Calu3 (cell line): ENCODE measurements around the gene EBP. TPM values are rescaled to one million over a fixed set of nuclear protein-coding genes. Genes with fewer than 3 reads are reported as not detected.
A peak's percentile ranks its signal among the peaks of the same experiment; 100 is the strongest.

Source experiments
- Bru-seq: library from RNA; stranded (reverse); fragments of 400-500 nt; gene quantifications from one replicate; lab custom pipeline; 2021; lab: Mats Ljungman, UMichigan
- BruChase-seq, 2 experiments: library from RNA; stranded (reverse); fragments of 400-500 nt; gene quantifications; one replicate each; lab custom pipeline; 2021; lab: Mats Ljungman, UMichigan
- BruUV-seq: library from RNA; stranded (reverse); fragments of 400-500 nt; replicated peaks from 2 replicates; lab custom pipeline; 2021; lab: Mats Ljungman, UMichigan
- CTCF ChIA-PET: fragments of 300-600 bp; sonication (Branson Sonifier 250); formaldehyde crosslinking; loops from one replicate; lab custom pipeline; 2022; ENCODE audit warnings: antibody characterized with exemption; lab: Charles Lee
- DNase-seq: peaks from one replicate; pipeline ENCODE4 v3.0.0; 2022
- H3K27ac Mint-ChIP-seq: one replicate; pipeline ENCODE4 v1.8.0; 2022; ENCODE audit warnings: mixed read lengths; ENCODE audit not compliant: unreplicated experiment
- H3K27me3 Mint-ChIP-seq: one replicate; pipeline ENCODE4 v1.8.0; 2022; ENCODE audit warnings: mixed read lengths; ENCODE audit not compliant: unreplicated experiment
- H3K36me3 Mint-ChIP-seq: one replicate; pipeline ENCODE4 v1.8.0; 2022; ENCODE audit warnings: mild to moderate bottlenecking, moderate library complexity, mixed read lengths; ENCODE audit not compliant: insufficient read depth, unreplicated experiment
- H3K4me1 Mint-ChIP-seq: one replicate; pipeline ENCODE4 v1.8.0; 2022; ENCODE audit warnings: mild to moderate bottlenecking, low read depth, mixed read lengths; ENCODE audit not compliant: unreplicated experiment
- H3K4me3 Mint-ChIP-seq: one replicate; pipeline ENCODE4 v1.8.0; 2022; ENCODE audit warnings: mild to moderate bottlenecking, low read depth, moderate library complexity, mixed read lengths; ENCODE audit not compliant: unreplicated experiment
- H3K9me3 Mint-ChIP-seq: one replicate; pipeline ENCODE4 v1.8.0; 2022; ENCODE audit warnings: low read depth, mixed read lengths; ENCODE audit not compliant: unreplicated experiment
- intact Hi-C: fragments of 100-400 bp; cut with micrococcal nuclease; formaldehyde crosslinking; loops from one replicate; pipeline ENCODE4 v1.10.0; 2022; ENCODE audit not compliant: unreplicated experiment
- long read RNA-seq: library from polyadenylated mRNA; stranded (forward); transcript quantifications from one replicate; pipeline ENCODE4 v2.0.0, GENCODE V29; 2022
- total RNA-seq: library from RNA; stranded (reverse); gene quantifications from 2 replicates; pipeline ENCODE4 v1.2.3, GENCODE V29; 2022
- TF ChIP-seq, protein P1 (sequence below): fragments of 200-600 bp; IDR thresholded peaks from one replicate; pipeline ENCODE4 v1.8.0; 2022; ENCODE audit warnings: antibody characterized with exemption; ENCODE audit not compliant: unreplicated experiment

The EBP gene
- 159 and 186 TPM in 2 replicates for total RNA-seq
- Bru-seq, nascent RNA: percentile 75 among the genes with signal in this experiment
- percentile 91 among the genes with signal in this experiment for BruChase-seq, experiment 1, labeled RNA remaining after a 6-hour chase
- BruChase-seq, experiment 2, labeled RNA remaining after a 2-hour chase: percentile 85 among the genes with signal in this experiment
- long read RNA-seq, transcript EBP-205 (5 exons, 1,775 nt): major isoform, 207 of 567 reads
- long read RNA-seq, transcript EBP-206 (5 exons, 796 nt): minor isoform, 11 of 567 reads
- long read RNA-seq, partial matches to known transcripts: 3 of 567 reads
- long read RNA-seq, other reads (novel, unspliced or antisense): 342 of 567 reads

DNA sequence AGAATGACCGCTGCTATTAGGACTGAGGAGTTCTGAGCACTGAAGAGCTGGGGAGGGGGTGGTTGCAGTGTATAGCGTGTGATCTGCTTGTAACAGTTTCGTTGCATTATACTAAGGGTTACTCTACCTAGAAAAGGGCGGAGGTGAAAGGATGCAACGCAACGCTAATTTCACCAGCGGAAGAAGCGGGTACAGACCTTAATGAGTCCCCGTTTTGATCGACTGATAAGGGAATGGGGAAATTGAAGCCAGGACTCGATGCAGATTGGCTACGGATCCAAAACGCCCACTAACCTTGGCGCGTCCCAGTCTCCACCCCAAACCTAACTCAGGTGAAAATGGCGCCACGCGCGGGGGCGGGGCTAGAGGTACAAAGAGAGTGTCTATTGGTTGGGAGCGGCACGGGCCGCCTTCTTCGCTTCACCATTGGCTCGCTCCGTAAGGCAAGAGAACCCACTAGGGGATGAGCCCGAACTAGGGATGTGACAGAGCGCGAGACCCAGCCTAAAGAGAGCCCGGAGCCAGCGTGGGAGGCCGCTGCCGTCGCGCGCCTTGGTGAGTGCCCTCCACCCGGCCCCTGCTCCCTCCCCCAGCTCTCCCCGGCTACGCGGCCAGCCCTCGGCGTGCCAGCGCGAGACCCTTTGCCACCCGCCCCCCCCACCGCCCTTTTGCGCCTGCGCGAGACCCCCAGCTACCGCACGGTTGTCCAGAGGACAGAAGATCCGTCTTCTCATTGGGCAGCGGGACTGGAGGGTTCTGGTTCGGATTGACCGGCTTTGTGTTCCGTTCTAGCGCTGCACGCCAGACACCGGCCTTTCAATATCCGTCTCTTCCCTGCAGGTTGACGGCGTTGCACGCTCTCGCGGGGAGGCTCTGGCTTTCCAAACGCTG is at the start of gene EBP:
Gene EBP, plus strand, starts transcription at position 456 of the 891 bp plus-strand sequence. CDS start 1,964 bp downstream, outside the sequence.
- CTCF ChIA-PET: interaction anchor here (0.6 to 0.8 kb wide), 3 partner anchors 18 to 54 kb away, joined by 3 to 5 read pairs (median 3); partner anchors contain the start of gene TBC1D25
- Mint-ChIP-seq H3K27me3 (no peaks in the 10 kb centered on the region), H3K36me3 (peaks cover 31% of the 10 kb centered on the region), H3K4me1 (peaks cover 12% of the 10 kb centered on the region), H3K9me3 (no peaks in the 10 kb centered on the region), H3K4me3 (peak within 1 kb of the TSS; percentile 78), H3K27ac (peak within 1 kb of the TSS; percentile 83)
- TF ChIP-seq, protein P1, sequence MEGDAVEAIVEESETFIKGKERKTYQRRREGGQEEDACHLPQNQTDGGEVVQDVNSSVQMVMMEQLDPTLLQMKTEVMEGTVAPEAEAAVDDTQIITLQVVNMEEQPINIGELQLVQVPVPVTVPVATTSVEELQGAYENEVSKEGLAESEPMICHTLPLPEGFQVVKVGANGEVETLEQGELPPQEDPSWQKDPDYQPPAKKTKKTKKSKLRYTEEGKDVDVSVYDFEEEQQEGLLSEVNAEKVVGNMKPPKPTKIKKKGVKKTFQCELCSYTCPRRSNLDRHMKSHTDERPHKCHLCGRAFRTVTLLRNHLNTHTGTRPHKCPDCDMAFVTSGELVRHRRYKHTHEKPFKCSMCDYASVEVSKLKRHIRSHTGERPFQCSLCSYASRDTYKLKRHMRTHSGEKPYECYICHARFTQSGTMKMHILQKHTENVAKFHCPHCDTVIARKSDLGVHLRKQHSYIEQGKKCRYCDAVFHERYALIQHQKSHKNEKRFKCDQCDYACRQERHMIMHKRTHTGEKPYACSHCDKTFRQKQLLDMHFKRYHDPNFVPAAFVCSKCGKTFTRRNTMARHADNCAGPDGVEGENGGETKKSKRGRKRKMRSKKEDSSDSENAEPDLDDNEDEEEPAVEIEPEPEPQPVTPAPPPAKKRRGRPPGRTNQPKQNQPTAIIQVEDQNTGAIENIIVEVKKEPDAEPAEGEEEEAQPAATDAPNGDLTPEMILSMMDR: no peak
- DNase-seq: peak; percentile 95
- no TSS peak for BruUV-seq
- intact Hi-C loops: no loop called here

DNA sequence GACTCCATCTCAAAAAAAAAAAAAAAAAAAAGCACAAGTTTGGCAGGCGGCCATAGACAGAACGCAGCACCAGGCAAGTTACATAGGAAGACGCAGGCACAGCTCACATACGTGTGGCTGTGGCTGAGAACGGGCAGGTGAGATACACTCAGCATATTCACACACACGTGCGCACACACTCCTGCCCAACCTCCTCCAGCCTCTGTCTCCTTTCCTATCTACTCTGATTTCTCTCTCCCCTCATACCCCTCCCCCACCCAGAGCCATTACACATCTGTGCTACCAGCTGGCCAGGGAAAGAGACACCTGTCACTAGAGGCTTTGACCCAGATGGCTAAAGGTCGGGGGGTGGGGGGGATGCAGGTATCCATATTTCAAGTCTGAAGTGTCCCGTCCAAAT is 49.4 kb upstream of the EBP start:
- CTCF ChIA-PET: no interaction called here
- peaks cover 9% of the 10 kb centered on the region for H3K4me1 Mint-ChIP-seq
- no peak for DNase-seq
- H3K9me3 Mint-ChIP-seq: no peaks in the 10 kb centered on the region
- TF ChIP-seq, protein P1: no peak
- H3K36me3 Mint-ChIP-seq: peaks cover 23% of the 10 kb centered on the region
- intact Hi-C loops: no loop called here
- peaks cover 32% of the 10 kb centered on the region for H3K27me3 Mint-ChIP-seq
- BruUV-seq: no TSS peak
- H3K4me3 Mint-ChIP-seq: no peak overlapping the region
- no peak overlapping the region for H3K27ac Mint-ChIP-seq

DNA sequence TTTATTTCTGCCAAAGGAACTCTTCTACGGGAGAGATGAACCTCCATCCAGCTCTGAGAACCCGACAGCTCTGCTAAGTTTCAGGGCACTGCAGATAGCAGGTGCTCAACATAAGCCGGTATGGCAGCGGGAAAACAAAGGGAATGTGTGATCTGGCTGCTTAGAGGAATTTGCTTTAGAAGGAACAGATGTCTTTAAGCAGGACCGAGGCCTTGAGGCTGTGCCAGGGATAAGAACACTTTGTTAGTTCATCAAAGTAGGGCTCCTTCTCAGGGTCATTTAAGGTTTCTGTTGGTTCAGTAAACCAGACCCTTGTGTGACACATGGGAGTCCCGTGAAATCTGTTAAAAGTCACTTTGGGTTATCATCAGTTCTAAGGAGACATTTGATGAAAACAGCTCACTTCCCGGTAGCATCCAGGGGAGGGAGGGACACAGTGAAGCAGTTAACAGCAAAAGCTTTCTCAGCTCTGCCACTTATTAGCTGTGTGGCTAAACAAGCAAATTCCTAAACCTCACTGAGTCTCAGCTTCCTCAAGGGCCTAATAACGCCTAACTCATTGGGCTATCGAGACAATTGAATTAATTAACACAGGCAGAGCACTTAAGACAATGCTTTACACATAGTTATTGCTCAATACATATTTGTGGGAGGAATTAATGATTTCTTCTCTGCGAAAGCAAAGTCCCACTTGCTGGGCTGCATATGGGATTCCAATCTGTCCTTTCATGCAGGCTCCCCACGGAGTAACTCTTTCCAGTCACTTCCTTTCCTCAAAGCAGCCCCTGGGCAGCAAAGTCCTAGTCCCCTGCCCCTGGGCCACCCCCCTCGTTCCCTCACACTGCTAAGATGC is 48.5 kb upstream of the EBP start:
- no peaks in the 10 kb centered on the region for H3K9me3 Mint-ChIP-seq
- no TSS peak for BruUV-seq
- CTCF ChIA-PET: interaction anchor here (1.2 kb wide), 1 partner anchor 388 kb away, joined by 3 read pairs; no protein-coding TSS in a partner anchor
- peaks cover 17% of the 10 kb centered on the region for H3K4me1 Mint-ChIP-seq
- TF ChIP-seq, protein P1: no peak
- no peak overlapping the region for H3K4me3 Mint-ChIP-seq
- no peak overlapping the region for H3K27ac Mint-ChIP-seq
- peaks cover 31% of the 10 kb centered on the region for H3K36me3 Mint-ChIP-seq
- peaks cover 24% of the 10 kb centered on the region for H3K27me3 Mint-ChIP-seq
- DNase-seq: no peak
- intact Hi-C loops: no loop called here

DNA sequence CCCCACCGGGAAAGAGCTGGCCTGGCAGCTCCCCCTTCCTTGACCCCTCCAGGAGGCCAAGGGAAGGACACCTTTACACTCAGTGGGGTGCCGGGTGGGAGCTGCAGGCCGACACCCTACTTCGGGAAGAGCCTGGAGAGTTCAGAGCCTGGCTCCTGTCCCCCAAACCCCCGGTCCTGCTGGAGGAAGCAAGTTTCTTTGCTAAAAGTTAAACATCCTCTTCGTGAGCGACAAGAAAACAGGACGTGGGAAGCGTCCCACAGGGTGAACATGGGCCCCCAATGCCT is 48.0 kb upstream of the EBP start:
- CTCF ChIA-PET: interaction anchor here (1.2 to 1.5 kb wide), 3 partner anchors 21 to 388 kb away, joined by 3 to 10 read pairs (median 4); partner anchors contain the start of gene TBC1D25

More for the DNA sequence above, 48.0 kb upstream of the EBP start:
- H3K4me3 Mint-ChIP-seq: no peak overlapping the region
- H3K36me3 Mint-ChIP-seq: peaks cover 36% of the 10 kb centered on the region
- H3K9me3 Mint-ChIP-seq: no peaks in the 10 kb centered on the region
- TF ChIP-seq, protein P1: no peak
- peaks cover 18% of the 10 kb centered on the region for H3K27me3 Mint-ChIP-seq
- no TSS peak for BruUV-seq
- no peak overlapping the region for H3K27ac Mint-ChIP-seq
- peaks cover 23% of the 10 kb centered on the region for H3K4me1 Mint-ChIP-seq
- no peak for DNase-seq
- intact Hi-C loops: no loop called here
